PC-3 (cell line): Measurements from ENCODE around the gene ACTG1. TPM values are rescaled to one million over a fixed set of nuclear protein-coding genes. Genes with fewer than 3 reads are reported as not detected.

Source experiments
- ATAC-seq: fragments of 200-7000 bp; cut with Tn5 transposase; 2 replicates; pipeline ENCODE4 v1.9.1; 2020; ENCODE audit warnings: mild to moderate bottlenecking, moderate library complexity
- BruUV-seq: library from RNA; stranded (reverse); fragments of 400-500 nt; replicated peaks from 2 replicates; lab custom pipeline; 2021; lab: Mats Ljungman, UMichigan
- CTCF ChIA-PET: fragments of 300-600 bp; sonication (Branson Sonifier 250); formaldehyde crosslinking; loops from one replicate; lab custom pipeline; 2022; ENCODE audit warnings: antibody characterized with exemption; lab: Charles Lee
- POLR2A ChIA-PET: fragments of 300-600 bp; sonication (Branson Sonifier 250); formaldehyde crosslinking; loops from one replicate; lab custom pipeline; 2022; ENCODE audit warnings: antibody characterized with exemption; ENCODE audit not compliant: unreplicated experiment; lab: Charles Lee
- DNase-seq: peaks from one replicate; pipeline ENCODE4 v3.0.0-alpha.2; 2015
- H2AFZ ChIP-seq: fragments of 300-600 bp; sonication (generic); 2 replicates; pipeline ENCODE4 v1.6.0; 2016; ENCODE audit warnings: antibody characterized with exemption, low read length
- H3F3A ChIP-seq: fragments of 300-600 bp; sonication (generic); one replicate; pipeline ENCODE4 v1.6.0; 2017; ENCODE audit warnings: antibody characterized with exemption, low read length, control low read depth, mild to moderate bottlenecking; ENCODE audit not compliant: unreplicated experiment
- H3K27ac ChIP-seq: fragments of 300-600 bp; sonication (generic); 2 replicates; pipeline ENCODE4 v1.5.1; 2016; ENCODE audit warnings: mild to moderate bottlenecking, low read length
- H3K27me3 ChIP-seq: fragments of 300-600 bp; sonication (generic); 2 replicates; pipeline ENCODE4 v1.6.1; 2016; ENCODE audit warnings: low read length, mixed read lengths
- H3K36me3 ChIP-seq: fragments of 300-600 bp; sonication (generic); 2 replicates; pipeline ENCODE4 v1.6.1; 2016; ENCODE audit warnings: low read depth, mixed run types, low read length, mixed read lengths
- H3K4me1 ChIP-seq: fragments of 300-600 bp; sonication (generic); 2 replicates; pipeline ENCODE4 v1.5.1; 2016; ENCODE audit warnings: low read length; ENCODE audit not compliant: insufficient read depth
- H3K4me2 ChIP-seq: fragments of 300-600 bp; sonication (generic); 2 replicates; pipeline ENCODE4 v1.6.0; 2016; ENCODE audit warnings: low read length
- H3K4me3 ChIP-seq: fragments of 300-600 bp; sonication (generic); 2 replicates; pipeline ENCODE4 v1.5.1; 2016; ENCODE audit warnings: mild to moderate bottlenecking, low read length, mixed read lengths
- H3K79me2 ChIP-seq: fragments of 300-600 bp; sonication (generic); 2 replicates; pipeline ENCODE4 v1.6.1; 2017; ENCODE audit warnings: low read length, mixed read lengths
- H3K9ac ChIP-seq: fragments of 300-600 bp; sonication (generic); 2 replicates; pipeline ENCODE4 v1.6.0; 2016; ENCODE audit warnings: mild to moderate bottlenecking, low read length
- H3K9me2 ChIP-seq: fragments of 300-600 bp; sonication (generic); replicated peaks from 2 replicates; pipeline ENCODE4 v1.6.1; 2016; ENCODE audit warnings: mixed run types, low read length, mixed read lengths
- H3K9me3 ChIP-seq: fragments of 300-600 bp; sonication (generic); 2 replicates; pipeline ENCODE4 v1.6.1; 2016; ENCODE audit warnings: low read length, mixed read lengths
- H4K20me1 ChIP-seq: fragments of 300-600 bp; sonication (generic); 2 replicates; pipeline ENCODE4 v1.6.1; 2016; ENCODE audit warnings: low read length, mixed read lengths
- CTCF ChIP-seq: fragments of 300-600 bp; sonication (generic); conservative IDR thresholded peaks from 2 replicates; pipeline ENCODE4 v1.5.1; 2017; ENCODE audit warnings: antibody characterized with exemption, low read depth, mild to moderate bottlenecking, low read length
- EZH2 ChIP-seq: fragments of 300-600 bp; sonication (generic); IDR thresholded peaks from one replicate; pipeline ENCODE4 v1.6.1; 2017; ENCODE audit warnings: antibody characterized with exemption, mild to moderate bottlenecking, low read length; ENCODE audit not compliant: unreplicated experiment
- EZH2phosphoT487 ChIP-seq: fragments of 300-600 bp; sonication (generic); IDR thresholded peaks from 2 replicates; pipeline ENCODE4 v1.6.1; 2018; ENCODE audit warnings: mild to moderate bottlenecking, antibody characterized with exemption, low read length, borderline replicate concordance
- intact Hi-C: fragments of 100-400 bp; cut with micrococcal nuclease; formaldehyde crosslinking; loops from 2 replicates; pipeline ENCODE4 v1.9.0; 2023
- total RNA-seq: library from RNA; depleted of rRNA; stranded (reverse); fragments of >200 nt; gene quantifications from 2 replicates; pipeline ENCODE4 v1.2.3, GENCODE V29; 2014

ACTG1 gene
- total RNA-seq, 1 experiment from 2014 or later: 4,503 TPM

GRCh38 chr17:81499601-81499970 lies 13.0 kb downstream of the ACTG1 start:
- Histone ChIP-seq H3F3A (no peaks in the 10 kb centered on the region), H3K27ac (no peak overlapping the region), H3K36me3 (no peaks in the 10 kb centered on the region), H3K27me3 (no peaks in the 10 kb centered on the region), H3K9me2 (no peaks in the 10 kb centered on the region), H3K4me1 (no peaks in the 10 kb centered on the region), H3K9me3 (no peaks in the 10 kb centered on the region), H3K9ac (no peak overlapping the region), H3K79me2 (no peaks in the 10 kb centered on the region), H4K20me1 (no peaks in the 10 kb centered on the region), H2AFZ (no peak overlapping the region), H3K4me2 (no peak overlapping the region), H3K4me3 (no peak overlapping the region)
- ChIA-PET POLR2A (interaction anchor here (0.6 kb wide), 1 partner anchor 134 kb away, joined by 4 read pairs; no protein-coding TSS in a partner anchor), CTCF (no interaction called here)
- ATAC-seq (no peak), DNase-seq (no peak)
- TF ChIP-seq EZH2 (no peak), CTCF (no peak), EZH2phosphoT487 (no peak)
- intact Hi-C loops: no loop called here
- BruUV-seq: no TSS peak

GRCh38 chr17:81498953-81499600 lies 13.5 kb downstream of the ACTG1 start:
- CTCF ChIA-PET: no interaction called here
- no TSS peak for BruUV-seq

More at GRCh38 chr17:81498953-81499600, 13.5 kb downstream of the ACTG1 start:
- Histone ChIP-seq H3K4me3 (no peak overlapping the region), H3K4me2 (no peak overlapping the region), H3K9me3 (no peaks in the 10 kb centered on the region), H3K9me2 (no peaks in the 10 kb centered on the region), H3K27ac (no peak overlapping the region), H3K27me3 (no peaks in the 10 kb centered on the region), H2AFZ (no peak overlapping the region), H3F3A (no peaks in the 10 kb centered on the region), H3K4me1 (no peaks in the 10 kb centered on the region), H4K20me1 (no peaks in the 10 kb centered on the region), H3K9ac (no peak overlapping the region), H3K36me3 (no peaks in the 10 kb centered on the region), H3K79me2 (no peaks in the 10 kb centered on the region)
- intact Hi-C loops: no loop called here
- no peak for ATAC-seq
- no peak for DNase-seq
- POLR2A ChIA-PET: no interaction called here
- TF ChIP-seq CTCF (no peak), EZH2 (no peak), EZH2phosphoT487 (no peak)
